NCI-H2171 treated with DMSO at 0.1 percent for 48 hours (cell line): Measurements from ENCODE around the gene TAS1R1.
"Not testable (repeated sequence)": the region's sequence is repeated elsewhere in the genome, so short reads cannot be mapped to it uniquely, and the experiment has no call there.

Source experiments
- DNase-seq: peaks from one replicate; lab custom pipeline; 2025; lab: John Stamatoyannopoulos, UW

The TAS1R1 gene

DNA sequence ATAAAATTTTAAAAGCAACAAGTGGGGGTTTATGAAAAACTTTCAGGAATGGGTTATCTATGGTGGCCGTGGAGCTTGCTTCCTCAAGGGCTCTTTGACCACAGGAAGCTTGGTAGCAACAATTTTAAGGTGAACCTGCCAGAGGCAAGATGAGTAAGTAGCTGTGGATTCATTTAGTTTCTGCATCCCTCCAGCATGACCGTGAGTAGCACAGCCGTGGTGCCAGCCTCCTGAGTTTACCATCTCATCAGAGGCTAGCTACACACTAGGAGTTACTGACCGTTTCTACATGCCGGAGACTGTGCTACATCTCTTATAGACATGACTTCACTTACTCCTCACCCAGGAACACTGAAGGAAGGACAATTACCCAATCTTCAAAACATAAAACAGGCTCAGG, 33.6 kb upstream of the TAS1R1 start:
- DNase-seq, result no peak

DNA sequence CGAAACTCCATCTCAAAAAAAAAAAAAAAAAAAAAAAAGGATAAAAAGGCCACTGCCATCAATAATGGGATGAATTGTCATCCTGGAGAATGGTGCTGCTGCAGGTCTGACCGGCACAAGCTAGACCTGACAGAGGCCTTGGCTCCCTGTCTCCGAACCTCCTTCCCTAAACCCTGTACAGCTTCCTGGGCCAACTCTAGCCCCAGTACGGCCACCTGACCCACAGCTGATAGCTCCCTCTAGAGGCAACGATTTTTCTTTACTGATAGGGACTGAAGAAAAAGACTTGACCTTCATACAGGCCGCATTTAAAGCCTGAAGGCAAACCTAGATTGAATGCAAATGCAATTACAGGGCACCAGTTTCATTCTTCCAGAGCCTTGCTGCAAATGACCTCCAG, 31.5 kb upstream of the TAS1R1 start:
- DNase-seq, result peak; percentile 7

DNA sequence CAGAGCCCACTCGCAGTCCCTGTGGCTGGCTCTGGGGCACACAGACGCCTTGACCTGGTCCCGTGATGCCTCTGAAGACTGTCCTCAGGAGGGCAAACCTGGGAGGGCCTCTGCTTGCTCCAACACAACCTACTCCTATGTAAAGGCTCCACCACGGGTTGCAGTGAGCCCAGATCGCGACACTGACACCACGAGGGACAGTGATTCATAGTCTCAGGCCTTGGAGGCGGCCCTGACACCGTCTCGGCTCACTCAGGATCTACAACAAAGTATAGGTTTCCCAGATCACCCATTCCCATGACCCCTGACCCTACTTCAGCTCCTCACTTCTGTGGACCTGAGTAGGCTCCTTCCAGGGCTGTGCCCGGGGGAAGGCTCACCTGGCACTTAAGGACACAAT, 28.8 kb upstream of the TAS1R1 start:
- no peak for DNase-seq

DNA sequence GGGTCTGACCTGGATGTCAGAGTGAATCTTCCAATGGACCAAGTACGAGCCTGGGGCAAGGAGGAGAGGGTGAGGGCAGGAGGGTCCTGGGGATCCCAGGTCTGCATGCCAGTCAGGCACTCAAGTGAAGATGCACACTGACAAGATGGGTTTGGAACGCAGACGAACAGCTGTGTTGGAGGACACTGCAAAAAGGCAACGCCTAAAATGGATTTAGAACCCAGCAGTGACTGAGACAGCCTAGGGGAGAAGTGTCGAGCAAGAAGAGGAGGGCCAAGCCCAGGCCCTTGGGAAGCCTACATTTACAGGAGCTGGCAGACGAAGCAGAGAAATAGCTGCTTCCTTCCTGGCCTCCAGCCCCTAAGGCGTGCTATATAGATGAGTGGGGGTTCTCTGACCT, 26.6 kb upstream of the TAS1R1 start:
- DNase-seq, result no peak

DNA sequence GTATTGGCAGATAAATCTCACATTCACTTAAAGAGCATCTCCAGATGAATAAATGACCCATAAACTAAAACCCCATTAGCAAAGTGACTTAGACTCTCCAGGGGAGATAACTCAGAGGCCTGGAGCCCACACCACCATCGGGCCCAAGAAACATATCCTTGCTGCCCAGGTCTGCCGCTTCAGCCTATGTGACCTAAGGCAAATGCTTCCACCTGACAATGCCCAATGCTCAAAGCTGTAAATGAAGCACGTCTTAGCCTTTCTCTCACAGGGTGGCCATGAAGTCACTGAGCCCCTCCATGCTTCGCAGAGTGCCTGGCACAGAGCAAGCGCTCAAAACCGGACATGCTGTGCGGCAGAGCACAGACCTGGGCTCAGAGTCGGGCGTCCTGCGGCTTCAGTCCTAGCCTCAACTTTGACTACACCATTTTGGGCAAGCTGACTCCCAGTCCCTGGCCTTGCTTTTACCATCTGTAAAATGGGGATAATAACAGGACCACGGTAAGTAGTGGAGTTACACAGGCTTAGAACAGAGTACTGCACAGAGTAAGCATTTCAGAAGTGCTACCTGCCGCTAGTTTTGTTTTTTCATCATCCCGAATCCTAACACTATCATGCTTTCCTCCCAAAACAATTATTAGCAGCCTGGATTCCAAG, 24.5 kb upstream of the TAS1R1 start:
- DNase-seq, result no peak

DNA sequence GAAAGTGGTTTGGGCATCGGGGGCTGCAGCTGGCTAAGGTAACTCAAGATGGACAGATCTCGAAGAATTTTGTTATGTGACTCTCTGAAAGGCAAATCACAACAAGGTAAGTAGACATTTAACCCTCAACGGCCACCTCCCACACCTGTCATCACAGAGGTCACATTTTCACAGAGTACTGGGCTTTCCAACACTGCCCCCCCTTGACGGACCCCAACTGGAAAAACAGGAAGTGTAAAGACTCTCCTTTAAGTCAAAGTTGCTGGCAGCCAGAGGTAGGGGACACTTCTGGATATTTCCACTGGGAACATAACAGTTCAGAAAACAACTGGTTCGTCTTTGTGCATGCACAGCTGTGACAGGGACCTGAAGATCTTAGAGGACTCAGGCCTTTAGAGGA, 23.1 kb upstream of the TAS1R1 start:
- no peak for DNase-seq

DNA sequence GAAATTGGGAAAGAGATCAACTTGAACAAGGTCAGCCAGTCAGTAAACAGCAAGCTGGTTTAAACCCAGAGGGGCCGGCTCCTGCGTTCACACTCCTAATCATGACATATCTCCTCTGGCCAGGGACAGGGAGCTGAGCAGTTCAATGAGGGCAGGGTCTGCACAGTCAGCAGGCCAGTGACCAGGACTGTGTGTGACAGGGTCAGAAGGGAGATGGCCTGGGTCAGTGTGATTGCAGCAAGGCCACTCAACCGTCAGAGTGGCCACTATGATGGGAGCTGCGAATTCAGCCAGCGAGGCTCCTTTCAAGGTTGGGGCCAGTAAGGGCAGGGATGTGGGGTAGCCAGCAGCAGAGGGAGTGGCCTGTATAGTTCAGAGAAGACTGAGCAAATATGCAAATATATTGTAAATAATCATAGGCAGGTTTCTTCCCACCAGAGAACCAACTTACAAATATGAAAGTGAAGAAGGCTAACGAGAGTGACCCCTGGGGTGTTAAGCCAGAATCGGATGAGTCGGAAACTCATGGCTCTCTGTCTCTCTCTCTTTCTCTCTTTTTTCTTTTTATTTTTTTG, 20.8 kb upstream of the TAS1R1 start:
- DNase-seq, result no peak

DNA sequence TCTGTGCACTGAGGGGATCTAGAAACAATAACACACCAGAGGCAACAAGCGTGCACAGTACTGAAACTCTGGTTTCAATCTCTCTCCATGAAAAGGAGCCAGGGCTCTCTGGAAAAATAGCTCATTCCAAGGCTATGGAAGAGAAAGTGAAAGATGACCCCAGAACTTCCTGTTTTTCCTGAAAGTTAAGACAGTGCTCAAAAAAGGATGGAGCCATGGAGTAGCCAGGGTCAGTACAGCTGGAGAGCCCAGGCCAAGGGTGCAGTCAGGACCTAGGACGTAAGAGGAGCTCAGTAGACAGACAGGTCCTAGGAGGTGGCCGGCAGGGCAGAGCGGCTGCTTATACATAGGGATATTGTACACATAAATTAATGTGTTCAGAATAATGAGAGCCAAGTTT, 19.9 kb upstream of the TAS1R1 start:
- DNase-seq, result no peak

DNA sequence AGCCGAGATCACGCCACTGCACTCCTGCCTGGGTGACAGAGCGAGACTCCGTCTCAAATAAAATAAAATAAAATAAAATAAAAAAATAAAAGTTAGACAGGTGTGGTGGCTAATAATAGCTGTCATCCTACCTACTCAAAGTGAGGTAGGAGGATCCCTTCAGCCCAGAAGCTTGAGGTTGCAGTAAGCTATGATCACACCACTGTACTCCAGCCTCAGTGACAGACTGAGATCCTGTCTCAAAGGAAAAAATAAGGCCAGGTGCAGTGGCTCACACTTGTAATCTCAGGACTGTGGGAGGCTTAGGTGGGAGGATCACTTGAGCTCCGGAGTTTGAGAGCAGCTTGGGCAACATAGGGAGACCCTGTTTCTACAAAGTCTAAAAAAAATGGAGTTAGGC, 18.8 kb upstream of the TAS1R1 start:
- no peak for DNase-seq

DNA sequence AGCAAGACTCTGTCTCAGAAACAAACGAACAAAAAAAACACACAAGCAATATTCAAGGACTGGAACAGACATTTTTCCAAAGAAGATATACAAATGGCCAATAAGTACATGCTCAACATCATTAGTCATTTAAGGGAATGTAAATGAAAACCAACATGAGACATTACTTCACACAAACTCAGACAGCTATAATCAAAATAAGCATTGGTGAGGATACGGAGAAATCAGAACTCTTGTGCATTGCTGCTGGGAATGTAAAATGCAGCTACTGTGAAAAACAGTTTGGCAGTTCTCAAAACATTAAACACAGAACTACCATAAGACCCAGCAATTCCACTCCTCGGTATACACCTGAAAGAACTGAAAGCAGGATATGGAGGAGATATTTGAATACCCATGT, 16.2 kb upstream of the TAS1R1 start:
- no peak for DNase-seq

DNA sequence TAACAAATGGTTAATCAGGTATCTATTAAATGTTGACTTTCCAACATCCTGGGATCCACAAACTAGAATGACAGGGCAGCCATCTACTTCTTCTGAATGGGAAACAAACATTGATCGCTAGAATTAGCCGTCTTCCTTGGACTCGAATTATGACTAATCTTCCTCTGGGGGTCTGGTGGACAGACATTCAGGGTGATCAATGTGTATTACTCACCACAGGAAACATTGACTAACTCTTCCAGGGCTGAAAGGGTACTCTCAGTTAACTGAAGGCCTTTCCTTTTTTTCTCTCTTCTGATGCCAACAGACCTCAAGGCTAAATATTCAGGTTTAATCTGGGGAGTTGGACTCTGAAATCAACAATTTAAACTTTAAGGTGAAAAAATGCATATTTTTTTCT, 10.3 kb upstream of the TAS1R1 start:
- DNase-seq, result no peak

DNA sequence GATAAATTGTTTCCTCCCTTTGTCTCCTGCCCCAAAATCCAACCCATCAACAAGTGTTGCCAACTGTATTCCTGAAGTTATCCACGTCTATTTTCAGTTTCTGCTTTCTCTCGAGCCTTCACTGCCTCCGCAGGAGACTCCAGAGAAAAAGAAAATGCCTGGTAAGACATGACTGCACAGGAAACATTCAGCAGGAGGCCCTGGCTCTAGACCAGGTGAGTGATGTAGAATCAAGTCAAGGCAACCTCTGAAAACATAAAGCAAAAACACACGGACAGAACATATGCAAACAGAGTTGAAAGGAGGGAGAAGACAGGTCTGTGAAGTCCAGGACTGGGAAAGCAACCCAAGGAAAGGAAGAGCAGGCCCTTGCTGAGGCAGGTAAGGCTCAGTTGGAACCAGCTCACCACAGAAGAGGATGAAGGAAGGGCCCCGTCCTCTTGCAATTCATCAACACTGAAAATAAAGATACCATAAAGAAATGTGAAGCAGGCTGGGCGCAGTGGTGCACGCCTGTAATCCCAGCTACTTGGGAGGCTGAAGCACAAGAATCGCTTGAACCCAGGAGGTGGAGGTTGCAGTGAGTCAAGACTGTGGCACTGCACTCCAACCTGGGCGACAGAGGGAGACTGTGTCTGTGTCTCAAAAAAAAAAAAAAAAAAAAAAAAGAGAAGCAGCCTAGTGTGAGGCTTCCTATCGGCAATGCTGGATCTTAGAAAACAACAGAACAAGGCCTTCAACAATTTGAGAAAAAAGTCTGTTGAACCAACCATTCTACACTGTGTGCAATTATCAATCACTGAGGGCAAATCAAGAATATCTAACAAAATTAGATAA, 9.6 kb upstream of the TAS1R1 start:
- no peak for DNase-seq

DNA sequence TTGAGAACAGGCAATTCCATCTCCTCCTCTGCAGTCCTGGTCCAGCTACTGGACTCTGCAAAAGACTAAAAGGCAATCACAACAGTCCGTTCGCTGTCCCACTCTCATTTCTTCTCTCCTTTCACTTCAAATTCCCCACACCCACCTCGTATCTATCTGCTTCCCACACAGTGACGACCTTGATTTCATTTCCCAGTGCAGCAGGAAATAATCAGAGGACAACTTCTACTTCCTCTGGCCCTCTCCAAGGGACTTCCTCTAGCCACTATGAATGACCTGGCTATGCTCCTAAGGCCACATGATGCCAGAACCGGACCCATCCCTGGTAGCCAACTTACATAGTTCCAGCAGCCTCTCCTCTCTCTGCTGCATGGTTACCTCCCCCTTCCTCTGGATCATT, 8.8 kb upstream of the TAS1R1 start:
- DNase-seq, result no peak

DNA sequence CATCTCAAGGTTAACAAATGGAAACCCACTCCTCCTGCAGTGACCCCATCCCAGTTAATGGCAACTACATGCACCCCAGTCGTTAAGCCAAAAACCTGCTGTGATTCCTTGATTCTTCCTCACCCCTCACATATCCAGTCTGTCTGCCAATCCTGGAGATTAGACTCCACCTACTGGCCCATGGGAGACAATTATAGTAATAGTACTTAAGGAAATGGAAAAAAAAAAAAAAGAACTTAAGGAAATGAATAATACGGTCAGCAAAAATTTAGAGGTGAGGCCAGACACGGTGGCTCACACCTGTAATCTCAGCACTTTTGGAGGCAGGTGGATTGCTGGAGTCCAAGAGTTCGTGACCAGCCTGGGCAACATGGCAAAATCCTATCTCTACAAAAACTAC, 7.8 kb upstream of the TAS1R1 start:
- DNase-seq, result peak; percentile 13

DNA sequence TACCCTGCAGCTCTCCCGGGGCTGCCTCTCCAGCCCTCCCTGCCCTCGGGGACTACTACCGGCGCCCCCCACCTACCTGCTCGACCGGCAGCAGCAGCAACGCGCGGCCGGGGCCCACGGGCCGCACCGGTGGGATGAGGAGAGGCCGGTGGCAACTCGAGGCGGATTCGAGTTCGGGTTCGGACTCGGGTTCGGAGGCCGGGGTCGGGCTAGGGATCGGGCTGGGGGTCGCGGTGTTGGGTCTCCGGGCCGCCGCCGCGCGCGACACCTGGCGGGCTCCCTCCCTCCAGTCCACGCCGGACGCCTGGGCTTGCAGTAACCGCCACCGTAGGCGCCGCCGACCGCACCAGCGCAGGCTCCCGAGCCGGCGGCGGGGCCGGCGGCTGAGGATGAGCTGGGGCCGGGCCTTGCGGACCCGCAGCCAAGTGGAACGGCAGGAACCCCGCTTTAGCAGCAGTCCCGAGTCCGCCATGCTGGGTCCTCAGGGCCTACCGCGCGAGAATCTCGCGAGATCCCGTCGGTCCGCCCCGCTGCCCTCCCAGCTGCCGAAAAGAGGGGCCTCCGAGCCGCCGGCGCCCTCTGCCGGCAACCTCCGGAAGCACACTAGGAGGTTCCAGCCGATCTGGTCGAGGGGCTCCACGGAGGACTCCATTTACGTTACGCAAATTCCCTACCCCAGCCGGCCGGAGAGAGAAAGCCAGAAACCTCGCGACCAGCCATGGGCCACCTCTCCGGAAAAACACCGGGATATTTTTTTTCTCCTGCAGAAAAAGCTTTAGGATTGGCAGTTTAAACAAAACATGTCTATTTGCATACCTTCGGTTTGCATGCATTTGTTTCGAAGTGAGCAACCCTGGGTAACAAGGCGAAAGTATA, 838 bp upstream of the TAS1R1 start, which contains the start of gene NOL9:
Gene NOL9 (minus strand): TSS at position 483 of the 876 bp plus-strand sequence. CDS start 11 bp downstream, at position 472.
- DNase-seq, result peak; percentile 87

DNA sequence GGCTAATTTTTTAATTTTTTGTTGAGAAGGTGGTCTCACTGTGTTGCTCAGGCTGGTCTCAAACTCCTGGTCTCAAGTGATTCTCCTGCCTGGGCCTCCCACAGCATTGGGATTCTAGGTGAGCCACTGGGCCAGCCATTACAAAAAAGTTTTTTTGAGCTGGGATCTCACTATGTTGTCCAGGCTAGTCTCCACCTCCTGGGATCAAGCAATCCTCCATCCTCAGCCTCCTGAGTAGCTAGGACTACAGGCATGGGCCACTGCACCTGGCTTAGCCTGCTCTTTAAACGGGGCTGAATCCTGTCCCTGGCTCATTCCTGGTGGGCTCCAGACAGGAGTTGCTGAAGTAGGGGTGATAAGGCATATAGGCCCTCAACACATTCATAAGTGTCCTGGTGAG, 2.5 kb downstream of the TAS1R1 start:
- no peak for DNase-seq

DNA sequence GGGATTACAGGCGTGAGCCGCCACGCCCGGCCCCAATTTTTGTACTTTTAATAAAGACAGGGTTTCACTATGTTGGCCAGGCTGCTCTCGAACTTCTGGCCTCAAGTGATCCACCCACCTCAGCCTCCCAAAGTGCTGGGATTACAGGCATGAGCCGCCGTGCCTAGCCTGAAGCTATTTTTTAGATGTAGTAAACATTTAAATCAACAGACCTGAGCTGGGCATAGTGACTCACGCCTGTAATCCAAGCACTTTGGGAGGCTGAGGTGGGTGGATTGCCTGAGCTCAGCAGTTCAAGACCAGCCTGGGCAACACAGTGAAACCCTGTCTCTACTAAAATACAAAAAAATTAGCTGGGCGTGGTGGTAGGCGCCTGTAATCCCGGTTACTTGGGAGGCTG, 4.1 kb downstream of the TAS1R1 start:
- DNase-seq, result not testable (repeated sequence)

DNA sequence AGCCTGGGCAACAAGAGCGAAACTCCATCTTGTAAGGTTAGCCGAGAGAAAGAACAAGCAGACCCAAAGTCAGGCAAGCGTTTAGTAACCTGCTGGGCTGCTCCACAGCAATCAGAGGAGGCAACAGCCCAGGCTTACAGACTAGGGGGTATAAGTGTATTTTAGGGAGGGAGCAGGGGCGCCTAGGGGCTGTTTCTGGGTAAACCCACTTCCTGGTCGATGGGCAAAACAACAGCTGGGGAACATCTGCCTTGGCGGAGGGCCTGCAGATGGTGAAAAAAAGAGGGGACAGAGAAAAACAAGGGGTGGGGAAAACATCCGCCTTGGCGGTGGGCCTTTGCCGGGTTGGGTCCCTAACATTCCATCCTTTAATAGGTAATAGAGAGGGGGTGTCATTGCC, 5.2 kb downstream of the TAS1R1 start:
- peak; percentile 11 for DNase-seq

DNA sequence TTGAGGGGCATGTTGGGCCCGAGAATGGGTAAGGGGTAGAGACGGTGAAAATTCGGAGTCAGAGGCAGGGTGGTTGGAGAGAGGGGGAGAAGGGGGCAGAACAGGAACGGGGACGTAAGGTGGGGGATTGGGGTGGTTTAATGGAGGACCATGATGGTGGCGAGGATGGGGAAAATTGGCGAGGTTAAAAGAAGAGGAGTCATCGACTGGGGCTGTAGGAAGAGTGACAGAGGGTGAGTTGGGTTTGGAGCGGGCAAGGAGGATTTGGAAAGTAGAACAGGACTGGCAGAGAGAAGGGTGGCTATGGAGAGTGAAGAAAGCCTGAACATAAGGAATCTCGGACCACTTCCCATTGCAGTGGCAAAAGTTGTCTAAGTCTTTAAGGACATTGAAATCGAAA, 13.9 kb downstream of the TAS1R1 start:
- no peak for DNase-seq

DNA sequence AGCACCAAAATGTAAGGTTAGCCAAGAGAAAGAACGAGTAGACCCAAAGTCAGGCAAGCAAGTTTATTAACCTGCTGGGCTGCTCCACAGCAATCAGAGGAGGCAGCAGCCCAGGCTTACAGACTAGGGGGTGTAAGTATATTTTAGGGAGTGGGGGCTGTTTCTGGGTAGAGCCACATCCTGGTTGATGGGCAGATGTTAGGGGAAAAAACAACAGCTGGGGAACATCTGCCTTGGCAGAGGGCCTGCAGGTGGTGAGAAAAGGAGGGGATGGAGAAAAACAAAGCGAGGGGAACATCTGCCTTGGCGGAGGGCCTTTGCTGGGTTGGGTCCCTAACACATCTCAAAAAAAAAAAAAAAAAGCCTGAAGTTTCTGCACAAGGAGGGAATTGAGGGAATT, 15.0 kb downstream of the TAS1R1 start:
- DNase-seq, result peak; percentile 59

DNA sequence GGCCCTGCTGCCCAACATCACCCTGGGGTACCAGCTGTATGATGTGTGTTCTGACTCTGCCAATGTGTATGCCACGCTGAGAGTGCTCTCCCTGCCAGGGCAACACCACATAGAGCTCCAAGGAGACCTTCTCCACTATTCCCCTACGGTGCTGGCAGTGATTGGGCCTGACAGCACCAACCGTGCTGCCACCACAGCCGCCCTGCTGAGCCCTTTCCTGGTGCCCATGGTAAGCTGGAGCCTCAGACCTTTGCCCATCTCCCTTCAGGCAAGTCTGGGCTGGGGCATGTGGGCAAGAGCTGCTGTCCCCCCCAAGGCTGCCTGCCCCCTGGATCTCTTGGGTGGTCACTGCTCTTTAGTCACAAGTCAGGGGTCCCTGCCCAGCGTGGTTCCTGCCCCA, 15.9 kb downstream of the TAS1R1 start:
- DNase-seq, result no peak

DNA sequence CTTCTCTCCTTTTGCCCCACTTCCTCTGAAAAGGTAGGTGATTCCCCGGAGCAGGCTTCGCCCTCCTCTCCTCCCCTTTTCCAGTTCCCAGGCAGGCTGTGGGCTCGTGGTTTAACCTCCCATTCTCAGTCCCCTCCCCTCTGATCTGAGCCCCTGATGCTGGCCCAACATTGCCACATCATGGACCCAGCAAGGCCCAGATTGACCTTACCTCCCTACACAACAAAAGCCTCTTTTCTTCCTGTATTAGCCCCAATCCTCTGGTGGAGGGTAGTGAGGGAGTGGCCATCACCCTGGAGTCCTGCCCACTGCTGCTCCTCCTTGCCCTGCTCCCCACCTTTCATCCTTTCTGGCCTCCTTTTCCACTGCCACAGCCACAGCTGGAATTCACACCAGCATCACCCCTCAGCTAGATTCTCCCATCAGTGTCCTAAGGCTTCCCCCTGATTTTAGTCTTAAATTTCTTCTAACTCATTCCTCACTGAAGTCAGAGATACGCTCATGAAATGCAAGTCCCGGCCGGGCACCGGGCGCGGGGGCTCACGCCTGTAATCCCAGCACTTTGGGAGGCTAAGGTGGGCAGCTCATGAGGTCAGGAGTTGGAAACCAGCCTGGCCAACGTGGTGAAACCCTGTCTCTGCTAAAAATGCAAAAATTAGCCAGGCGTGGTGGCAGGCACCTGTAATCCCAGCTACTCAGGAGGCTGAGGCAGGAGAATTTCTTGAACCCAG, 17.7 kb downstream of the TAS1R1 start:
- no peak for DNase-seq
